Peyer's patch (tissue), 4 donors: ENCODE results near the gene DNAJC4. TPM values are rescaled to one million over a fixed set of nuclear protein-coding genes. Genes with fewer than 3 reads are reported as not detected.
A peak's percentile ranks its signal among the peaks of the same experiment; 100 is the strongest.

ENCODE experiments used
- DNase-seq, 3 donors: peaks; one replicate each; pipeline ENCODE4 v3.0.0-alpha.2; 2017 to 2019
- H3K27ac ChIP-seq, 4 donors: fragments of 200-600 bp; sonication (generic); one replicate each; pipeline ENCODE4 v1.5.1; 2016 to 2019
- H3K27me3 ChIP-seq, 2 donors: fragments of 200-600 bp; sonication (generic); one replicate each; pipeline ENCODE4 v1.5.1; 2019
- H3K36me3 ChIP-seq, 3 donors: fragments of 200-600 bp; sonication (generic); one replicate each; pipeline ENCODE4 v1.5.1; 2016 to 2019
- H3K4me1 ChIP-seq, 4 donors: fragments of 200-600 bp; sonication (generic); one replicate each; pipeline ENCODE4 v1.5.1; 2016 to 2019
- H3K4me3 ChIP-seq, 4 donors: fragments of 200-600 bp; sonication (generic); 1 replicate in 3 of 4; 2 replicates in 1 of 4; pipeline ENCODE4 v1.5.1; 2016 to 2019; ENCODE audit warnings: mild to moderate bottlenecking in 1 of 4
- H3K9me3 ChIP-seq, 4 donors: fragments of 200-600 bp; sonication (generic); one replicate each; pipeline ENCODE4 v1.5.1; 2016 to 2019; ENCODE audit warnings: mild to moderate bottlenecking in 1 of 4
- POLR2A ChIP-seq, 2 donors: fragments of 450-650 bp; IDR thresholded peaks; one replicate each; pipeline ENCODE4 v1.5.1; 2017; ENCODE audit warnings: antibody characterized with exemption in 2 of 2, mild to moderate bottlenecking in 2 of 2, moderate library complexity in 2 of 2
- total RNA-seq, 4 donors: library from RNA; depleted of rRNA; stranded (reverse); fragments of >200 nt; gene quantifications; one replicate each; pipeline ENCODE4 v1.1.0, GENCODE V29; 2016
- TF ChIP-seq, protein P1 (sequence below), 6 experiments: fragments of 450-650 bp in 4 of 6; fragments of 200-600 bp in 2 of 6; sonication (generic) in 1 of 6; IDR thresholded peaks; one replicate each; pipeline ENCODE4 v1.5.1; 2017 to 2019; ENCODE audit warnings: antibody characterized with exemption in 6 of 6, mild to moderate bottlenecking in 3 of 6, moderate library complexity in 1 of 6

Gene DNAJC4
- total RNA-seq, 4 donors from 2014 or later: 42.9 to 95.0 (median 80.3) TPM

DNA sequence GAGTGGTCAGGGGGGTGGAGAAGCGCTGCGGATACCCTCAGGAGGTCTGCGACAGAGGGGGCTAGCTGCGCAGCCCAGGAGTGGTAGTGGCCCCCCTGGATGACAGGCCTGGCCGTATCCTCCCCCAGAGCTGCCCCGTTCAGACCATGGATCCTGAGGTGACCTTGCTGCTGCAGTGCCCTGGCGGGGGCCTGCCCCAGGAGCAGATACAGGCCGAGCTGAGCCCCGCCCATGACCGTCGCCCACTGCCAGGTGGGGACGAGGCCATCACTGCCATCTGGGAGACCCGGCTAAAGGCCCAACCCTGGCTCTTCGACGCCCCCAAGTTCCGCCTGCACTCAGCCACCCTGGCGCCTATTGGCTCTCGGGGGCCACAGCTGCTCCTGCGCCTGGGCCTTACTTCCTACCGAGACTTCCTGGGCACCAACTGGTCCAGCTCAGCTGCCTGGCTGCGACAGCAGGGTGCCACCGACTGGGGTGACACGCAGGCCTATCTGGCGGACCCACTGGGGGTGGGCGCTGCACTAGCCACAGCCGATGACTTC lies 3.8 kb upstream of the DNAJC4 start:
- Histone ChIP-seq H3K4me3 (peak overlapping the region; percentile 67 to 87 (median 76)), H3K4me1 (peaks cover 0 to 41% (median 13%) of the 10 kb centered on the region in 4 donors)

DNA sequence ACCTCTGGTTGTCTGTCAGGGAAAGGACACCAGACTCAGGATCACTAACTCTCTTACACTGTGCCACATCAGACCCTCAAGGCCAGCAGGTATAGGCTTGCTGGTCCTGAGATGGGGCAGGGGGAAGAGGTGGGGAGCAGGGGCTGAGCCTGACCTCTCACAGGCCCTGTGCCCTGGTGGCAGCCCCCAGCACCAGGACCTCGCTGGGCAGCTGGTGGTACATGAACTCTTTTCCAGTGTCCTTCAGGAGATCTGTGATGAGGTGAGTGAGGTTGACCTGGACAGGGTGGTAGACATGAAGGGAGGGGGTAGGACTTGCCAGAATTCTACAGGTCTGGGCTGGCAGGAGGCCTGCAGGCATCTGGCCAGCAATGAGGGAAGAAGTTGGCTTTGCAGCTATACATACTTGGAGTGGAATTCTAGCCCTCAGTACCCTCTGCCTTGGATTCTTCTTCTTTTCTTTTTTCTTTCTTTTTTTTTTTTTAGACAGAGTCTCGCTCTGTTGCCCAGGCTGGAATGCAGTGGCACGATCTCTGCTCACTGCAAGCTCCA lies 2.9 kb upstream of the DNAJC4 start:
- Histone ChIP-seq H3K4me3 (peak overlapping the region; percentile 67 to 87 (median 76)), H3K36me3 (peaks cover 0 to 6% (median 0%) of the 10 kb centered on the region in 3 donors), H3K4me1 (peaks cover 0 to 49% (median 15%) of the 10 kb centered on the region in 4 donors), H3K27me3 (no peaks in the 10 kb centered on the region), H3K9me3 (no peaks in the 10 kb centered on the region), H3K27ac (peak overlapping the region; percentile 86 to 97 (median 92))
- TF ChIP-seq, protein P1, sequence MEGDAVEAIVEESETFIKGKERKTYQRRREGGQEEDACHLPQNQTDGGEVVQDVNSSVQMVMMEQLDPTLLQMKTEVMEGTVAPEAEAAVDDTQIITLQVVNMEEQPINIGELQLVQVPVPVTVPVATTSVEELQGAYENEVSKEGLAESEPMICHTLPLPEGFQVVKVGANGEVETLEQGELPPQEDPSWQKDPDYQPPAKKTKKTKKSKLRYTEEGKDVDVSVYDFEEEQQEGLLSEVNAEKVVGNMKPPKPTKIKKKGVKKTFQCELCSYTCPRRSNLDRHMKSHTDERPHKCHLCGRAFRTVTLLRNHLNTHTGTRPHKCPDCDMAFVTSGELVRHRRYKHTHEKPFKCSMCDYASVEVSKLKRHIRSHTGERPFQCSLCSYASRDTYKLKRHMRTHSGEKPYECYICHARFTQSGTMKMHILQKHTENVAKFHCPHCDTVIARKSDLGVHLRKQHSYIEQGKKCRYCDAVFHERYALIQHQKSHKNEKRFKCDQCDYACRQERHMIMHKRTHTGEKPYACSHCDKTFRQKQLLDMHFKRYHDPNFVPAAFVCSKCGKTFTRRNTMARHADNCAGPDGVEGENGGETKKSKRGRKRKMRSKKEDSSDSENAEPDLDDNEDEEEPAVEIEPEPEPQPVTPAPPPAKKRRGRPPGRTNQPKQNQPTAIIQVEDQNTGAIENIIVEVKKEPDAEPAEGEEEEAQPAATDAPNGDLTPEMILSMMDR (IDR thresholded peaks at IDR 0.05): no peak
- no peak for TF ChIP-seq POLR2A (IDR thresholded peaks at IDR 0.05)
- no peak for DNase-seq

More for the DNA sequence above, 3.8 kb upstream of the DNAJC4 start:
- Histone ChIP-seq H3K36me3 (peaks cover 0 to 10% (median 0%) of the 10 kb centered on the region in 3 donors), H3K9me3 (no peaks in the 10 kb centered on the region), H3K27me3 (no peaks in the 10 kb centered on the region), H3K27ac (peak overlapping the region; percentile 86 to 97 (median 92))
- DNase-seq: peak; percentile 77 to 89 (median 85)
- TF ChIP-seq, protein P1 (IDR thresholded peaks at IDR 0.05): peak in 1 of 6 experiments; percentile 8
- TF ChIP-seq POLR2A (IDR thresholded peaks at IDR 0.05): no peak

DNA sequence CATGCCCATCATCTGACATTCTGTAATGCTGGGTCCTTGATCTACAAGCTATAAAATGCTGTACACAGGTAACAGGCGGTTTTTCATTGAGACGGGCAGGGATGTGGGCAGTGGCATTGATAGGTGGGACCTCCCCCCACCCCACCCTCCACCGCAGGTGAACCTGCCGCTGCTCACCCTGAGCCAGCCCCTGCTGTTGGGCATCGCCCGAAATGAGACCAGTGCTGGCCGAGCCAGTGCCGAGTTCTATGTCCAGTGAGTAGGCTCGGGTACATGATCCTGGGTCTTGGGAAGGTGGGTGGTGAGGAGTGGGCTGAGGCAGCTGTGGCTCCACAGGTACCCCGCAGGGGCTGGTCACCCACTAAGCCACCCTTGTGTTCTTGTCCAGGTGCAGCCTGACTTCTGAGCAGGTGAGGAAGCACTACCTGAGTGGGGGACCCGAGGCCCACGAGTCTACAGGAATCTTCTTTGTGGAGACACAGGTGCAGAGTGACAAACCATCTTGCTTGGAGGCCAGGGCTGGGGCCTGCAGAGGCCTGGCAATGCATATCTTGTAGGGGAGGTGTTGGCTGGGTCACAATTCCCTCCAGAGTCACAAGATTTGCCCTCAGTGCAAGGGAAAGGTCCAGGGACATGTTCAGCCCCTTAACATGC lies 1.1 kb upstream of the DNAJC4 start:
- Histone ChIP-seq H3K36me3 (no peaks in the 10 kb centered on the region), H3K4me1 (peaks cover 0 to 61% (median 22%) of the 10 kb centered on the region in 4 donors), H3K27me3 (no peaks in the 10 kb centered on the region), H3K9me3 (no peaks in the 10 kb centered on the region), H3K27ac (peak overlapping the region; percentile 90 to 94 (median 92)), H3K4me3 (peak overlapping the region in 2 of 4 donors; percentile 86 to 89)
- no peak for DNase-seq
- TF ChIP-seq, protein P1 (IDR thresholded peaks at IDR 0.05): no peak
- TF ChIP-seq POLR2A (IDR thresholded peaks at IDR 0.05): no peak

DNA sequence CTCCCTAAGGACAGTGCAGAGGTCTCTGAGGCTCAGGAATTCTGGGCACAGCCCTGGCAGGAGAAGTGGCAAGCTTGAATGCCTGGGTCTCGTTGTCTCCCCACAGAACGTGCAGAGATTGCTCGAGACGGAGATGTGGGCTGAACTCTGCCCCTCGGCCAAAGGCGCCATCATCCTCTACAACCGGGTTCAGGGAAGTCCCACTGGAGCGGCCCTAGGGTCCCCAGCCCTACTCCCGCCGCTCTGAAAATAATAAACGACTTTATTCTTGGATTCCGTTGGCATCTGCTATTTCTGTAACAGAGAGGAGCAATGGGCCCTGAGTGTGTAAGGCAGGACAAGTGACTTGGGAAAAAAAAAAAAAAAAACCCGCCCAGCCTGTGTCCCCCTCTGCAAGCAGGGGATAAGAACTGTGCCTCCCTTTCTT lies 591 bp upstream of the DNAJC4 start:
- no peak for TF ChIP-seq POLR2A (IDR thresholded peaks at IDR 0.05)
- TF ChIP-seq, protein P1 (IDR thresholded peaks at IDR 0.05): no peak
- no peaks in the 10 kb centered on the region for H3K36me3 ChIP-seq
- peak overlapping the region; percentile 54 to 89 (median 74) for H3K4me3 ChIP-seq
- no peaks in the 10 kb centered on the region for H3K9me3 ChIP-seq
- H3K27me3 ChIP-seq: no peaks in the 10 kb centered on the region
- no peak for DNase-seq
- peaks cover 0 to 60% (median 22%) of the 10 kb centered on the region in 4 donors for H3K4me1 ChIP-seq
- peak overlapping the region; percentile 90 to 94 (median 92) for H3K27ac ChIP-seq

DNA sequence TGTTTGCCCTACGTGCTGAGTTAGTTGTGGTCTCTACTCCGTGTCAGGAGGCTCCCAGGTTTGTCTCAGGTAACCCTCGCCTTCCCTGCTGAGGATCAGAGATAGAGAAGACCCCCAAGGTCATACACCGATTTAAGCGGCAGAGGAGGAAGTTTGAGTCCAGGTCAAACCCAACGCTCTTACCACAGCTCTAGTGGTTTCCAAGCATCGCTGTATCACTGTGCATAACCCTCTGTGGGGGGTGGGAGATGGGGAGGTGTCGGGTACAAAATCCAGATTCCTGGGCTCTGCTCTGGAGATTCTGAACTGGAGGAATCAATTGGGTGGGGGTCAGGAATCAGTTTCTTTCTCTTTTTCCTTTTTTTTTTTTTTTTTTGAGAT lies 627 bp downstream of the DNAJC4 start:
- H3K9me3 ChIP-seq: no peaks in the 10 kb centered on the region
- H3K4me3 ChIP-seq: peak overlapping the region; percentile 54 to 89 (median 74)
- H3K4me1 ChIP-seq: peaks cover 0 to 62% (median 29%) of the 10 kb centered on the region in 4 donors
- DNase-seq: no peak
- no peaks in the 10 kb centered on the region for H3K27me3 ChIP-seq
- H3K27ac ChIP-seq: peak overlapping the region; percentile 90 to 94 (median 92)
- no peak for TF ChIP-seq POLR2A (IDR thresholded peaks at IDR 0.05)
- no peaks in the 10 kb centered on the region for H3K36me3 ChIP-seq

DNA sequence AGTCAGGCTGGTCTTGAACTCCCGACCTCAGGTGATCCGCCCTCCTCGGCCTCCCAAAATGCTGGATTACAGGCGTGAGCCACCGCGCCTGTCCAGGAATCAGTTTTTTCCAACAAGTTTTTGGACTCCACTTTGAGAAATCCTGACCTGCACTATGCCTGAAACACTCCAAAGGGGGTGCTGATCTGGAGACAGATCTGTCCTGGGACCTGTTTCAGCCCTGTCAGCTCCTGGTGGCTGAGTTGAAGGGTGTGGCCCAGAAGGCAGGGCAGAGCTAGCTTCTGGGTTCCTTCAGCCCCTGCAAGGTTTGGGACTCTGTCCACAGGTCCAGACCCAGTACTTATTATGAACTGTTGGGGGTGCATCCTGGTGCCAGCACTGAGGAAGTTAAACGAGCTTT lies 1.2 kb downstream of the DNAJC4 start:
- peak overlapping the region in 1 of 4 donors; percentile 91 for H3K27ac ChIP-seq
- H3K4me1 ChIP-seq: peaks cover 0 to 67% (median 29%) of the 10 kb centered on the region in 4 donors
- no peak for DNase-seq
- H3K4me3 ChIP-seq: peak overlapping the region in 1 of 4 donors; percentile 89
- no peaks in the 10 kb centered on the region for H3K36me3 ChIP-seq
- H3K27me3 ChIP-seq: no peaks in the 10 kb centered on the region
- TF ChIP-seq, protein P1 (IDR thresholded peaks at IDR 0.05): no peak
- no peak for TF ChIP-seq POLR2A (IDR thresholded peaks at IDR 0.05)
- no peaks in the 10 kb centered on the region for H3K9me3 ChIP-seq
